CD14-positive monocyte (primary cell): Measurements from ENCODE around the gene HS6ST3. TPM values are rescaled to one million over a fixed set of nuclear protein-coding genes. Genes with fewer than 3 reads are reported as not detected.

Source experiments
- DNase-seq, 3 donors: peaks; one replicate each; pipeline ENCODE4 v3.0.0-alpha.2; 2011 to 2022
- H2AFZ ChIP-seq: 2 replicates; pipeline ENCODE4 v1.6.0; 2012; ENCODE audit warnings: mild to moderate bottlenecking, low read depth, low read length, inconsistent platforms; ENCODE audit not compliant: insufficient read depth, poor library complexity, severe bottlenecking
- H3K27ac ChIP-seq, 2 donors: 1 replicate in 1 of 2; 2 replicates in 1 of 2; pipeline ENCODE4 v1.5.1; 2012 to 2013; ENCODE audit warnings: low read length in 2 of 2, control low read depth in 1 of 2, inconsistent platforms in 1 of 2, low read depth in 1 of 2, mild to moderate bottlenecking in 1 of 2
- H3K27me3 ChIP-seq, 2 donors: one replicate each; pipeline versions ENCODE4 v1.6.0 to v1.6.1; 2011 to 2013; ENCODE audit warnings: low read length in 2 of 2; ENCODE audit not compliant: control insufficient read depth in 2 of 2, insufficient read depth in 2 of 2
- H3K36me3 ChIP-seq, 2 donors: replicated peaks in 1 of 2; 1 replicate in 1 of 2; 2 replicates in 1 of 2; pipeline versions ENCODE4 v1.5.1 to v1.6.1; 2012 to 2013; ENCODE audit warnings: low read length in 2 of 2, control low read depth in 1 of 2, inconsistent platforms in 1 of 2, mild to moderate bottlenecking in 1 of 2; ENCODE audit not compliant: insufficient read depth in 2 of 2, control insufficient read depth in 1 of 2
- H3K4me1 ChIP-seq, 2 donors: 1 replicate in 1 of 2; 2 replicates in 1 of 2; pipeline versions ENCODE4 v1.5.1 to v1.6.1; 2012 to 2013; ENCODE audit warnings: low read length in 2 of 2, control low read depth in 1 of 2, inconsistent platforms in 1 of 2, mild to moderate bottlenecking in 1 of 2, moderate library complexity in 1 of 2; ENCODE audit not compliant: insufficient read depth in 2 of 2, control insufficient read depth in 1 of 2
- H3K4me2 ChIP-seq: replicated peaks from 2 replicates; pipeline ENCODE3; 2012; ENCODE audit warnings: low read length, moderate library complexity, mild to moderate bottlenecking; ENCODE audit not compliant: poor library complexity, severe bottlenecking; ENCODE audit errors: extremely low read depth
- H3K4me3 ChIP-seq, 3 experiments: fragments of 200-600 bp in 1 of 3; sonication (generic) in 1 of 3; replicated peaks in 1 of 3; 1 replicate in 2 of 3; 2 replicates in 1 of 3; pipeline ENCODE4 v1.5.1; 2011 to 2013; ENCODE audit warnings: low read length in 3 of 3, mild to moderate bottlenecking in 3 of 3, control low read depth in 2 of 3, low read depth in 2 of 3, inconsistent platforms in 1 of 3, moderate library complexity in 1 of 3
- H3K79me2 ChIP-seq: 2 replicates; pipeline ENCODE4 v1.6.0; 2012; ENCODE audit warnings: mild to moderate bottlenecking, control low read depth, inconsistent platforms, low read length, moderate library complexity; ENCODE audit not compliant: insufficient read depth
- H3K9ac ChIP-seq: 2 replicates; pipeline ENCODE4 v1.6.0; 2017; ENCODE audit warnings: low read length, mild to moderate bottlenecking; ENCODE audit not compliant: insufficient read depth, poor library complexity, severe bottlenecking
- H3K9me3 ChIP-seq, 2 donors: replicated peaks in 1 of 2; 1 replicate in 1 of 2; 2 replicates in 1 of 2; pipeline versions ENCODE4 v1.5.1 to v1.6.1; 2012 to 2013; ENCODE audit warnings: low read length in 2 of 2, control low read depth in 1 of 2; ENCODE audit not compliant: control insufficient read depth in 1 of 2, insufficient read depth in 1 of 2
- H4K20me1 ChIP-seq: 2 replicates; pipeline ENCODE4 v1.6.0; 2012; ENCODE audit warnings: mild to moderate bottlenecking, low read length, control low read depth, moderate library complexity; ENCODE audit not compliant: insufficient read depth
- H3K27ac Mint-ChIP-seq, 7 donors: one replicate each; pipeline ENCODE4 v1.8.0; 2020; ENCODE audit warnings: mild to moderate bottlenecking in 7 of 7, mixed read lengths in 7 of 7, moderate library complexity in 6 of 7, inconsistent platforms in 2 of 7
- H3K27me3 Mint-ChIP-seq, 3 donors: one replicate each; pipeline ENCODE4 v1.8.0; 2021 to 2022; ENCODE audit warnings: low read depth in 3 of 3, mild to moderate bottlenecking in 3 of 3, mixed read lengths in 3 of 3, moderate library complexity in 3 of 3, inconsistent platforms in 1 of 3
- H3K36me3 Mint-ChIP-seq, 2 donors: one replicate each; pipeline ENCODE4 v1.8.0; 2020; ENCODE audit warnings: mixed read lengths in 2 of 2, inconsistent platforms in 1 of 2, mild to moderate bottlenecking in 1 of 2
- H3K4me1 Mint-ChIP-seq: one replicate; pipeline ENCODE4 v1.8.0; 2020; ENCODE audit warnings: mild to moderate bottlenecking, mixed read lengths
- H3K4me3 Mint-ChIP-seq, 2 donors: one replicate each; pipeline ENCODE4 v1.8.0; 2020; ENCODE audit warnings: mild to moderate bottlenecking in 2 of 2, mixed read lengths in 2 of 2, moderate library complexity in 1 of 2
- H3K9me3 Mint-ChIP-seq, 7 donors: one replicate each; pipeline ENCODE4 v1.8.0; 2020 to 2022; ENCODE audit warnings: mixed read lengths in 7 of 7, mild to moderate bottlenecking in 6 of 7, moderate library complexity in 6 of 7, inconsistent platforms in 2 of 7
- CTCF ChIP-seq: fragments of 200-600 bp; IDR thresholded peaks from one replicate; pipeline ENCODE4 v1.8.0; 2022; ENCODE audit warnings: antibody characterized with exemption, mild to moderate bottlenecking
- WGBS: methylation state at CpG from one replicate; pipeline ENCODE4 v1.1.5; 2013; ENCODE audit warnings: missing lambda C conversion rate; ENCODE audit not compliant: insufficient coverage; 5-methylcytosine and 5-hydroxymethylcytosine counted together
- intact Hi-C, 2 donors: fragments of 100-400 bp; cut with micrococcal nuclease; formaldehyde crosslinking; loops; one replicate each; pipeline versions ENCODE4 v1.15.0 to v1.15.1; 2023
- polyA plus RNA-seq, 3 donors: library from polyadenylated mRNA; depleted of rRNA in 1 of 3; unstranded in 2 of 3; stranded (reverse) in 1 of 3; fragments of 300-500 nt in 2 of 3; fragments of >200 nt in 1 of 3; fragmentation: Illumina TruSeq in 2 of 3; gene quantifications; 1 replicate in 2 of 3; 2 replicates in 1 of 3; pipeline ENCODE4 v1.2.3, GENCODE V29; 2012 to 2021

HS6ST3 gene
- polyA plus RNA-seq, 3 donors, result not detected

- intact Hi-C loops, result no loop called here
Measured at GRCh38 chr13:96342852-96343465, 253.1 kb downstream of the HS6ST3 start.

GRCh38 chr13:96346921-96347320 lies 257.0 kb downstream of the HS6ST3 start:
- no peaks in the 10 kb centered on the region for H4K20me1 ChIP-seq
- DNase-seq, result no peak
- H3K9me3 ChIP-seq, result peaks cover 0 to 7% of the 10 kb centered on the region in 2 donors
- no peaks in the 10 kb centered on the region for H3K36me3 Mint-ChIP-seq
- H3K36me3 ChIP-seq, result no peaks in the 10 kb centered on the region
- no peak overlapping the region for H3K9ac ChIP-seq
- no peaks in the 10 kb centered on the region for H3K4me1 Mint-ChIP-seq
- no peak for TF ChIP-seq CTCF
- H3K27ac Mint-ChIP-seq, result no peak overlapping the region
- H3K4me2 ChIP-seq, result no peak overlapping the region
- H3K27me3 ChIP-seq, result no peaks in the 10 kb centered on the region
- H3K9me3 Mint-ChIP-seq, result peaks cover 0 to 8% (median 2%) of the 10 kb centered on the region in 7 donors
- H3K4me3 ChIP-seq, result no peak overlapping the region
- H3K4me1 ChIP-seq, result no peaks in the 10 kb centered on the region
- H3K27me3 Mint-ChIP-seq, result no peaks in the 10 kb centered on the region
- WGBS, result 100% methylated on average over 3 of the region's 4 CpGs
- no peaks in the 10 kb centered on the region for H3K79me2 ChIP-seq
- H3K4me3 Mint-ChIP-seq, result no peak overlapping the region
- H3K27ac ChIP-seq, result no peak overlapping the region
- no peak overlapping the region for H2AFZ ChIP-seq
- intact Hi-C loops, result no loop called here

More at GRCh38 chr13:96342852-96343465, 253.1 kb downstream of the HS6ST3 start:
- Mint-ChIP-seq H3K36me3 (no peaks in the 10 kb centered on the region), H3K4me3 (no peak overlapping the region), H3K27me3 (no peaks in the 10 kb centered on the region), H3K9me3 (peaks cover 0 to 17% (median 4%) of the 10 kb centered on the region in 7 donors), H3K27ac (no peak overlapping the region), H3K4me1 (no peaks in the 10 kb centered on the region)
- Histone ChIP-seq H3K27ac (no peak overlapping the region), H3K36me3 (no peaks in the 10 kb centered on the region), H3K79me2 (no peaks in the 10 kb centered on the region), H3K9ac (no peak overlapping the region), H3K27me3 (no peaks in the 10 kb centered on the region), H4K20me1 (no peaks in the 10 kb centered on the region), H3K4me2 (no peak overlapping the region), H3K4me1 (no peaks in the 10 kb centered on the region), H2AFZ (no peak overlapping the region), H3K9me3 (peaks cover 11 to 17% of the 10 kb centered on the region in 2 donors), H3K4me3 (no peak overlapping the region)
- WGBS, result 96% methylated on average over 3 of the region's 4 CpGs
- TF ChIP-seq CTCF, result no peak
- no peak for DNase-seq
